GM12878 (cell line): ENCODE results near the gene CDKL1. TPM values are rescaled to one million over a fixed set of nuclear protein-coding genes. Genes with fewer than 3 reads are reported as not detected.

ENCODE experiments used
- E2F4 ChIP-seq: IDR thresholded peaks from 2 replicates; pipeline ENCODE4 v1.6.1; 2012; ENCODE audit warnings: low read depth, low read length, improper control_type of control experiment
- FOXM1 ChIP-seq: IDR thresholded peaks from 2 replicates; pipeline ENCODE4 v1.6.1; 2012; ENCODE audit warnings: low read depth, mild to moderate bottlenecking, inconsistent platforms, low read length, moderate library complexity
- GABPA ChIP-seq: IDR thresholded peaks from 2 replicates; pipeline ENCODE4 v1.6.1; 2014; ENCODE audit warnings: antibody characterized with exemption, low read depth, mild to moderate bottlenecking, inconsistent platforms
- HCFC1 ChIP-seq: fragments of 150-350 bp; IDR thresholded peaks from 2 replicates; pipeline ENCODE4 v1.6.1; 2014; ENCODE audit warnings: low read length
- IKZF2 ChIP-seq, 2 experiments: fragments of 450-650 bp; IDR thresholded peaks; 2 replicates each; pipeline ENCODE4 v1.6.1; 2017; ENCODE audit warnings: mild to moderate bottlenecking in 2 of 2, moderate library complexity in 2 of 2
- IRF5 ChIP-seq: fragments of 450-650 bp; IDR thresholded peaks from 2 replicates; pipeline ENCODE4 v1.6.1; 2017; ENCODE audit warnings: borderline replicate concordance
- KAT2A ChIP-seq: conservative IDR thresholded peaks from 2 replicates; pipeline ENCODE4 v1.6.1; 2011; ENCODE audit warnings: low read depth, low read length; ENCODE audit not compliant: control insufficient read depth
- MEF2A ChIP-seq: IDR thresholded peaks from 2 replicates; pipeline ENCODE4 v1.6.1; 2011; ENCODE audit warnings: low read depth, mild to moderate bottlenecking, low read length, moderate library complexity; ENCODE audit not compliant: insufficient read depth
- NR2F1 ChIP-seq: fragments of 450-650 bp; conservative IDR thresholded peaks from 2 replicates; pipeline ENCODE4 v1.6.1; 2017; ENCODE audit warnings: mild to moderate bottlenecking
- PAX5 ChIP-seq: IDR thresholded peaks from 2 replicates; pipeline ENCODE4 v1.6.1; 2011; ENCODE audit warnings: low read depth, low read length, borderline replicate concordance
- POLR2A ChIP-seq: IDR thresholded peaks from 2 replicates; pipeline ENCODE4 v1.6.1; 2011; ENCODE audit warnings: low read depth, mild to moderate bottlenecking, low read length
- RFX5 ChIP-seq: IDR thresholded peaks from 2 replicates; pipeline ENCODE4 v1.6.1; 2011; ENCODE audit warnings: low read depth, low read length, improper control_type of control experiment
- polyA plus RNA-seq, 11 experiments: library from polyadenylated mRNA; depleted of rRNA in 4 of 11; unstranded in 6 of 11; stranded (reverse) in 5 of 11; fragments of >200 nt; fragmentation: Nextera tagmentation in 4 of 11; fragmentation: Illumina TruSeq in 1 of 11; extraction: Ambion mirVana in 4 of 11; extraction: Trizol in 1 of 11; gene quantifications; 1 replicate in 1 of 11; 2 replicates in 10 of 11; pipeline versions ENCODE4 v1.2.1 to v1.2.3, GENCODE V29; 2011 to 2016; ENCODE audit warnings: inconsistent platforms in 2 of 11, missing spikeins in 2 of 11, low read depth in 1 of 11
- total RNA-seq, 4 experiments: library from RNA; depleted of rRNA in 3 of 4; stranded (reverse); fragments of >200 nt in 3 of 4; fragmentation: Illumina TruSeq in 1 of 4; extraction: Trizol in 1 of 4; gene quantifications; 2 replicates each; pipeline versions ENCODE4 v1.2.1 to v1.2.3, GENCODE V29; 2013 to 2021
- TF ChIP-seq, protein P1 (sequence below): fragments of 450-650 bp; IDR thresholded peaks from 2 replicates; pipeline ENCODE4 v1.6.1; 2016; ENCODE audit warnings: mild to moderate bottlenecking, moderate library complexity, borderline replicate concordance
- TF ChIP-seq, protein P2 (sequence below): fragments of 450-650 bp; IDR thresholded peaks from 2 replicates; pipeline ENCODE4 v1.6.1; 2017; ENCODE audit warnings: mild to moderate bottlenecking, moderate library complexity
- TF ChIP-seq, protein P3 (sequence below): fragments of 450-650 bp; IDR thresholded peaks from 2 replicates; pipeline ENCODE4 v1.6.1; 2017; ENCODE audit warnings: mild to moderate bottlenecking
- TF ChIP-seq, protein P4 (sequence below): fragments of 450-650 bp; IDR thresholded peaks from 2 replicates; pipeline ENCODE4 v1.6.1; 2014; ENCODE audit warnings: mild to moderate bottlenecking

The CDKL1 gene
- total and polyA plus RNA-seq, 10 of the 15 experiments (the other 5 are each of a cell fraction or from before 2014, with no cell fraction given) = 9.0 to 19.0 (median 11.1) TPM

GRCh38 chr14:50321009-50321660 is 75.5 kb downstream of the CDKL1 start (continued):
- TF ChIP-seq, protein P1, sequence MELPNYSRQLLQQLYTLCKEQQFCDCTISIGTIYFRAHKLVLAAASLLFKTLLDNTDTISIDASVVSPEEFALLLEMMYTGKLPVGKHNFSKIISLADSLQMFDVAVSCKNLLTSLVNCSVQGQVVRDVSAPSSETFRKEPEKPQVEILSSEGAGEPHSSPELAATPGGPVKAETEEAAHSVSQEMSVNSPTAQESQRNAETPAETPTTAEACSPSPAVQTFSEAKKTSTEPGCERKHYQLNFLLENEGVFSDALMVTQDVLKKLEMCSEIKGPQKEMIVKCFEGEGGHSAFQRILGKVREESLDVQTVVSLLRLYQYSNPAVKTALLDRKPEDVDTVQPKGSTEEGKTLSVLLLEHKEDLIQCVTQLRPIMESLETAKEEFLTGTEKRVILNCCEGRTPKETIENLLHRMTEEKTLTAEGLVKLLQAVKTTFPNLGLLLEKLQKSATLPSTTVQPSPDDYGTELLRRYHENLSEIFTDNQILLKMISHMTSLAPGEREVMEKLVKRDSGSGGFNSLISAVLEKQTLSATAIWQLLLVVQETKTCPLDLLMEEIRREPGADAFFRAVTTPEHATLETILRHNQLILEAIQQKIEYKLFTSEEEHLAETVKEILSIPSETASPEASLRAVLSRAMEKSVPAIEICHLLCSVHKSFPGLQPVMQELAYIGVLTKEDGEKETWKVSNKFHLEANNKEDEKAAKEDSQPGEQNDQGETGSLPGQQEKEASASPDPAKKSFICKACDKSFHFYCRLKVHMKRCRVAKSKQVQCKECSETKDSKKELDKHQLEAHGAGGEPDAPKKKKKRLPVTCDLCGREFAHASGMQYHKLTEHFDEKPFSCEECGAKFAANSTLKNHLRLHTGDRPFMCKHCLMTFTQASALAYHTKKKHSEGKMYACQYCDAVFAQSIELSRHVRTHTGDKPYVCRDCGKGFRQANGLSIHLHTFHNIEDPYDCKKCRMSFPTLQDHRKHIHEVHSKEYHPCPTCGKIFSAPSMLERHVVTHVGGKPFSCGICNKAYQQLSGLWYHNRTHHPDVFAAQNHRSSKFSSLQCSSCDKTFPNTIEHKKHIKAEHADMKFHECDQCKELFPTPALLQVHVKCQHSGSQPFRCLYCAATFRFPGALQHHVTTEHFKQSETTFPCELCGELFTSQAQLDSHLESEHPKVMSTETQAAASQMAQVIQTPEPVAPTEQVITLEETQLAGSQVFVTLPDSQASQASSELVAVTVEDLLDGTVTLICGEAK = peak; percentile 5; the same call in 1 of the 2 replicates
- no peak for TF ChIP-seq PAX5
- no peak for TF ChIP-seq IRF5
- TF ChIP-seq KAT2A = no peak
- TF ChIP-seq, protein P2, sequence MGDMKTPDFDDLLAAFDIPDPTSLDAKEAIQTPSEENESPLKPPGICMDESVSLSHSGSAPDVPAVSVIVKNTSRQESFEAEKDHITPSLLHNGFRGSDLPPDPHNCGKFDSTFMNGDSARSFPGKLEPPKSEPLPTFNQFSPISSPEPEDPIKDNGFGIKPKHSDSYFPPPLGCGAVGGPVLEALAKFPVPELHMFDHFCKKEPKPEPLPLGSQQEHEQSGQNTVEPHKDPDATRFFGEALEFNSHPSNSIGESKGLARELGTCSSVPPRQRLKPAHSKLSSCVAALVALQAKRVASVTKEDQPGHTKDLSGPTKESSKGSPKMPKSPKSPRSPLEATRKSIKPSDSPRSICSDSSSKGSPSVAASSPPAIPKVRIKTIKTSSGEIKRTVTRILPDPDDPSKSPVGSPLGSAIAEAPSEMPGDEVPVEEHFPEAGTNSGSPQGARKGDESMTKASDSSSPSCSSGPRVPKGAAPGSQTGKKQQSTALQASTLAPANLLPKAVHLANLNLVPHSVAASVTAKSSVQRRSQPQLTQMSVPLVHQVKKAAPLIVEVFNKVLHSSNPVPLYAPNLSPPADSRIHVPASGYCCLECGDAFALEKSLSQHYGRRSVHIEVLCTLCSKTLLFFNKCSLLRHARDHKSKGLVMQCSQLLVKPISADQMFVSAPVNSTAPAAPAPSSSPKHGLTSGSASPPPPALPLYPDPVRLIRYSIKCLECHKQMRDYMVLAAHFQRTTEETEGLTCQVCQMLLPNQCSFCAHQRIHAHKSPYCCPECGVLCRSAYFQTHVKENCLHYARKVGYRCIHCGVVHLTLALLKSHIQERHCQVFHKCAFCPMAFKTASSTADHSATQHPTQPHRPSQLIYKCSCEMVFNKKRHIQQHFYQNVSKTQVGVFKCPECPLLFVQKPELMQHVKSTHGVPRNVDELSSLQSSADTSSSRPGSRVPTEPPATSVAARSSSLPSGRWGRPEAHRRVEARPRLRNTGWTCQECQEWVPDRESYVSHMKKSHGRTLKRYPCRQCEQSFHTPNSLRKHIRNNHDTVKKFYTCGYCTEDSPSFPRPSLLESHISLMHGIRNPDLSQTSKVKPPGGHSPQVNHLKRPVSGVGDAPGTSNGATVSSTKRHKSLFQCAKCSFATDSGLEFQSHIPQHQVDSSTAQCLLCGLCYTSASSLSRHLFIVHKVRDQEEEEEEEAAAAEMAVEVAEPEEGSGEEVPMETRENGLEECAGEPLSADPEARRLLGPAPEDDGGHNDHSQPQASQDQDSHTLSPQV = no peak
- peak; percentile 84 for TF ChIP-seq NR2F1
- no peak for TF ChIP-seq HCFC1
- TF ChIP-seq RFX5 = no peak
- TF ChIP-seq, protein P3, sequence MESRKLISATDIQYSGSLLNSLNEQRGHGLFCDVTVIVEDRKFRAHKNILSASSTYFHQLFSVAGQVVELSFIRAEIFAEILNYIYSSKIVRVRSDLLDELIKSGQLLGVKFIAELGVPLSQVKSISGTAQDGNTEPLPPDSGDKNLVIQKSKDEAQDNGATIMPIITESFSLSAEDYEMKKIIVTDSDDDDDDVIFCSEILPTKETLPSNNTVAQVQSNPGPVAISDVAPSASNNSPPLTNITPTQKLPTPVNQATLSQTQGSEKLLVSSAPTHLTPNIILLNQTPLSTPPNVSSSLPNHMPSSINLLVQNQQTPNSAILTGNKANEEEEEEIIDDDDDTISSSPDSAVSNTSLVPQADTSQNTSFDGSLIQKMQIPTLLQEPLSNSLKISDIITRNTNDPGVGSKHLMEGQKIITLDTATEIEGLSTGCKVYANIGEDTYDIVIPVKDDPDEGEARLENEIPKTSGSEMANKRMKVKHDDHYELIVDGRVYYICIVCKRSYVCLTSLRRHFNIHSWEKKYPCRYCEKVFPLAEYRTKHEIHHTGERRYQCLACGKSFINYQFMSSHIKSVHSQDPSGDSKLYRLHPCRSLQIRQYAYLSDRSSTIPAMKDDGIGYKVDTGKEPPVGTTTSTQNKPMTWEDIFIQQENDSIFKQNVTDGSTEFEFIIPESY = no peak
- no peak for TF ChIP-seq FOXM1
- 0 out of 2 replicates have a peak, but pooled peaks have one; percentile 43 for TF ChIP-seq MEF2A
- TF ChIP-seq, protein P4, sequence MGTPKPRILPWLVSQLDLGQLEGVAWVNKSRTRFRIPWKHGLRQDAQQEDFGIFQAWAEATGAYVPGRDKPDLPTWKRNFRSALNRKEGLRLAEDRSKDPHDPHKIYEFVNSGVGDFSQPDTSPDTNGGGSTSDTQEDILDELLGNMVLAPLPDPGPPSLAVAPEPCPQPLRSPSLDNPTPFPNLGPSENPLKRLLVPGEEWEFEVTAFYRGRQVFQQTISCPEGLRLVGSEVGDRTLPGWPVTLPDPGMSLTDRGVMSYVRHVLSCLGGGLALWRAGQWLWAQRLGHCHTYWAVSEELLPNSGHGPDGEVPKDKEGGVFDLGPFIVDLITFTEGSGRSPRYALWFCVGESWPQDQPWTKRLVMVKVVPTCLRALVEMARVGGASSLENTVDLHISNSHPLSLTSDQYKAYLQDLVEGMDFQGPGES = no peak
- TF ChIP-seq POLR2A = no peak
- no peak for TF ChIP-seq GABPA
- no peak for TF ChIP-seq E2F4
- TF ChIP-seq IKZF2 (IDR thresholded peaks at IDR 0.05) = peak; percentile 53 to 74; a peak in 3 of 4 replicates
